HG03066 (cell line): ENCODE measurements around the gene SMIM3.
"Not testable (repeated sequence)": the region's sequence is repeated elsewhere in the genome, so short reads cannot be mapped to it uniquely, and the experiment has no call there.

ENCODE experiments used
- ATAC-seq: cut with Tn5 transposase; IDR thresholded peaks from one replicate; pipeline ENCODE4 v1.9.1; 2021; ENCODE audit warnings: low read depth; ENCODE audit not compliant: unreplicated experiment

SMIM3 gene, protein sequence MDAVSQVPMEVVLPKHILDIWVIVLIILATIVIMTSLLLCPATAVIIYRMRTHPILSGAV

DNA sequence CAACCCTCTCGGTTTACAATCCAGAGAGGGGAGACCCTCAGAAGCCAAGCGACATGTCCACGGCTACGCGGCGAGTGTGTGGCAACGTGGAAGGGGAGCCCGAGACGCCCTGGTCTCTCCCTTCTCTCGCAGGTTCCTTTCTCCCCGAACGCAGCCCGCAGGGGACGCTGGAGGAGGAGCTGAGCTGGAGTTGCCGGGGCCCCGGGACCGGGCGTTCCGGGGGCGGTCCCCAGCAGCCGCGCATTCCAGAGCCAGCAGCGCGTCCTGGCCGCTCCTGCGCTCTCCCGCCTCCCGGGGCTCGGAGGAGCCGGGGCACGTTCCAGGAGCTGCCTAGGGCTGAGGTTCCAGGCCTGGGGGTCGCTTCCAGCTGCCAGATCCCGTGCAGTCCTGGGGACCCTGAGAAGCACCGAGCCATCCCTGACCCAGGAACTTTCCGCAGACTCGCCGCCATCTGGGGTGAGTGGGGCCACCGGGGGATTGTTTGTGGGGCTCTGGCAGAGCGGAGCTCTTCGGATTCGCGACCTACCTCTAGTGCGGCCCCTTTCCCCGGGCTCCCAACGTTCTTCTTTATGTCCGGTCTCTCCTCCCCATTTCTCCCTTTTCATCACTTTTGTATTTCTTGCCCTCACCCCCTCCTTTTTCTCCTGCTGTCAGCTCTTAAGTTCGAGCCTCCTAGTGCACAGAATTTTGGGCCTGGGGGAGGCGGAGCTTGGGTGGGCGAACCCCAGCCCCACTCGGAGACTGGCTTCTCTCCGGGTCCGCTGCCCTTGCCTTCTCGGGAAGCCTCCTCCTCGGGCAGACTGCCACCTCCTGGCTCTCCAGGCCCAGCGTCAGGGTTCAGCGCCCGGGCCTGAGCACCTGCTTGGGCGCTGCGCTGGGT is at the start of gene SMIM3:
TSS of gene SMIM3 (plus strand) at position 241 of the 880 bp plus-strand sequence. CDS start 16,684 bp downstream, outside the sequence.
- ATAC-seq = no peak

- ATAC-seq = no peak
Measured at GRCh38 chr5:150729859-150730258, 48.7 kb upstream of the SMIM3 start.

DNA sequence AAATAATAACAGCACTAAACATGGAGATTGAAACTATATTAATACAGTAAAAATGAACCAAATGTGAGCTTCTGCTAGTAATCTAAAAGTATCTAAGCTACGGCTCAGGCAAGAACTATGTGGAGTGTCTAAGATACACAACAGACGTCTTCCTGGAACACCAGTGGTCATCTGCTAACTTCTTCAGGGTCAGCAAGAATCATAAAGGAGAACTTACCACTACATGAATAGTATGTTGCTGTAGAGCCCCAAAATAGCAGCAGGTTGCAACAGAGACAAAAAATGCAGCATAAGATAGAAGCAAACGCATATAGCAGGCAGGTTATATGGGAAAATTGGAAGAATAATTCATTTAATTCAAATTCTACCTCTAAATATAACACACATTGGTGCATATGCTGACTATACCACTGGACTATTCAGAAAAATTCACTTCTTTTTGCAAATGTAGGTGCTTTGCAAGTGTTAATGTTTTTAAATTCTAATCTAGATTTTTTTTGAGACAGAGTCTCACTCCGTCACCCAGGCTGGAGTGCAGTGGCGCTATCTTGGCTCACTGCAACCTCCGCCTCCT is 46.8 kb upstream of the SMIM3 start:
- ATAC-seq = no peak

DNA sequence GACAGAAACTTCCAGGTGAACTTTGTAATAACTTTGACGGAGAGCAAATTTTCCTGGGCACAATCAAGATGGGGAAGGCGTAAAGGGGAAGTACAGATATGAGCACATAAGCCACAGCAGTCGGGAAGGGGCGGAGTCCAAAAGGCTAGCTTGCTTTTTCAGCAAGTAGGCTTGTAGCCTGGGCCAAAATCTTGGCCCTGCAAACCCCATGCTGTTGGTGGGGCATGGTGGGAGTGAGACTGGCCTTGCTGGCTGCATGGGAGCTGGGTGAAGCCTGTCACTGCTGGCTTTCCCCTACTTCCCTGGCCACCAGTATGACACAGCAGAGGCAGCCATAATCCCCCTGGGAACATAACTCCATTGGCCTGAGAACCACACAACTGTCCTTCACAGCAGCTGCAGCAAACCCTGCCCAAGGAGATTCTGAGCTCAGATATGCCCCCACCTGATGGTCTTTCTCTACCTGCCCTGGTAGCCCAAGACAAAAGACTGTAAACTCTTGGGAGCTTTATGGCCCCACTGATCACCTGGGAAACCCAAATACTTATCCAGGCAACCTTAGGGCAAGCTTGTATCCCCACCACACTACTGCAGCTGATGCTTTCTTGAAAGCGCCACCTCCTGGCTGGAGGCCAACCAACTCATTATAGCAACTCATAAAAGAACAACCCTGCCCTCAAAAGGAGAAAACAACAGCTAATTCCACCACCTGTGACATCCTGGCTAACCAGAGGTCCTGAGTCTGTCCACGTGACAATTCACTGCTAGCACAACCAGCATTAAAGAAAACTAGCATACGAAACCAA is 43.8 kb upstream of the SMIM3 start:
- no peak for ATAC-seq

DNA sequence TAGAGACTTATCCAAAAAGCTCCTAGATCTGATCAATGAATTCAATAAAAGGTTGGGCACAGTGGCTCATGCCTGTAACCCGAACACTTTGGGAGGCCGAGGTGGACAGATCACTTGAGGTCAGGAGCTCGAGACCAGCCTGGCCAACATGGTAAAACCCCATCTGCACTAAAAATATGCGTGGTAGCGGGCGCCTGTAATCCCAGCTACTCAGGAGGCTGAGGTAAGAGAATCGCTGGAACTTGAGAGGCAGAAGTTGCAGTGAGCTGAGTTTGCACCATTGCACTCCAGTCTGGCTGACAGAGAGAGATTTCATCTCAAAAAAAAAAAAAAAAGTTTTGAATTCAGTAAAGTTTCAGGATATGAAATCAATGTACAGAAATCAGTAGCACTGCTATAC is 39.7 kb upstream of the SMIM3 start:
- no peak for ATAC-seq

GRCh38 chr5:150740992-150741391 is 37.6 kb upstream of the SMIM3 start:
- no peak for ATAC-seq

DNA sequence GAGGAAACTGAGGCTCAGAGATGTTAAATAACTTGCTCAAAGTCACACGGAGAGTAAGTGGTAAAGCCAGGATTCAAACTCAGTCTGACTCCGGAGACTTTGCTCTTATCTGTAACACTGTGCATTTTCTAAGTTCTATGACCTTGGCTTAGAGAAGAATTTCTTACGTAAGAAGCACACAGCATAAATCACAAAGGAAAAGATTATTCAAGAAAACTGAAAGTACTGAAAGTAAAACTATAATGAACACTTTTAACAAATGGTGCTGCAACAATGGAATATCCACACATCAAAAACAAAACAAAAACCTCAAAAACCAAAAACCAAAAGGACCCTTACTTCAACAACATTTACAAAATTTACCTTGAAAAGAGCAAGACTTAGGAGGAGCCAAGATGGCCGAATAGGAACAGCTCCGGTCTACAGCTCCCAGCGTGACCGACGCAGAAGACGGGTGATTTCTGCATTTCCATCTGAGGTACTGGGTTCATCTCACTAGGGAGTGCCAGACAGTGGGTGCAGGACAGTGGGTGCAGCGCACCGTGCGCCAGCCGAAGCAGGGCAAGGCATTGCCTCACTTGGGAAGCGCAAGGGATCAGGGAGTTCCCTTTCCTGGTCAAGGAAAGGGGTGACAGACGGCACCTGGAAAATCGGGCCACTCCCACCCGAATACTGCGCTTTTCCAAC is 36.0 kb upstream of the SMIM3 start:
- not testable (repeated sequence) for ATAC-seq

DNA sequence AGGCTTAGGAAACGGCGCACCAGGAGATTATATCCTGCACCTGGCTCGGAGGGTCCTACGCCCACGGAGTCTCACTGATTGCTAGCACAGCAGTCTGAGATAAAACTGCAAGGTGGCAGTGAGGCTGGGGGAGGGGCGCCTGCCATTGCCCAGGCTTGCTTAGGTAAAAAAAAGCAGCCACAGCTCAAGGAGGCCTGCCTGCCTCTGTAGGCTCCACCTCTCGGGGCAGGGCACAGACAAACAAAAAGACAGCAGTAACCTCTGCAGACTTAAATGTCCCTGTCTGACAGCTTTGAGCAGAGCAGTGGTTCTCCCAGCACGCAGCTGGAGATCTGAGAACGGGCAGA is 35.4 kb upstream of the SMIM3 start:
- not testable (repeated sequence) for ATAC-seq

DNA sequence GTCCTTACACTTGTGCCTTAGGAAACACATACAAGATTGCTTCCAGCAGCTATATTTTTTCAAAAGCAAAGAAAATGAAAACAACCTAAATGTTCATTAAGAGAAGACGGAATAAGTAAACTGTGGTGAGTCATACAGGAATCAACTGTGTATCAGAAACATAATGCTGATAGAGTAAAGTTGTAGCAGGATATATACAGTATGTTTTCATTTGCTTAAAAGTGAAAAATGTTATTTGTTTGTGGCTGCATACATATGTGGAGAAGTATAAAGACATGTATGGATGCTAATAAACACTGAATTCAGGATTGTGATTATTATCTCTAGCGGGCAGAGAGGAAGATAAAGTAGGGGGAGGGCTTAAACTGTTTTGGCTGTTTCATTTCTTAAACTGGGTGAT is 28.1 kb upstream of the SMIM3 start:
- ATAC-seq = no peak

DNA sequence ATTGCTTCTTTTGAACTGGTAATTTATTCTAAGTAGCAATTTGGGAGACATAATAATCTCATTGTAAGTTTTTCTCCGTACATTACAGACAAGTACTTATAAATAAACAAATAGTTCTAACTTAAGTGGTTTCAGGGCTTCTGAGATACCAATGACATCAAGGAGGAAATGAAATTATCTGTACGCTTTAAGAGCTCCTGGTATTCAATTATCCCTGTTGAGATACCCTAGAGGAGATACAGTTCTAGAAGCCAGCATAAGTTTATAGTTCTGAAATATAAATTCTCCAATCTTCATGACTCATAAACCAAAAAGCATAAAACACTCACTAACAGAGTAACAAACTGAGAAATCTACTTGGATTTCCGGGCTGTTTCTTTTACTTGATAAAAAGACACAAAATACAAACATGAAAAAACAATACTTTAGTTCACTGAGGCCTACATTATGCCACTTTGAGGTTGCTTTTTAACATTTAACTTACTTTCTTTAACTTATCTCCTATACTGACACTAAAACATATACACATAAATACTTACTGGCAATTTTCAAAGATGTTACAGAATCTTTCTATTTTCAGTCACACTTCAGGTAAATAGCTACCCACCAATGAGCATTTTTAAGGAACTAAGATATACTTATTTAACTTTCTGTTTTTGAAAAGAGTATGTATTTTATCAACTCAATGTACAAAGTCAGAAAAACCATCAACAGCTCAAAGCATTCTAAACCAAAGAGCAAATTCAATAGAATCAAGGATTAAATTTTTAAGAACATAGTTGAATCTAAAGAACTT is 27.3 kb upstream of the SMIM3 start:
- ATAC-seq = no peak

DNA sequence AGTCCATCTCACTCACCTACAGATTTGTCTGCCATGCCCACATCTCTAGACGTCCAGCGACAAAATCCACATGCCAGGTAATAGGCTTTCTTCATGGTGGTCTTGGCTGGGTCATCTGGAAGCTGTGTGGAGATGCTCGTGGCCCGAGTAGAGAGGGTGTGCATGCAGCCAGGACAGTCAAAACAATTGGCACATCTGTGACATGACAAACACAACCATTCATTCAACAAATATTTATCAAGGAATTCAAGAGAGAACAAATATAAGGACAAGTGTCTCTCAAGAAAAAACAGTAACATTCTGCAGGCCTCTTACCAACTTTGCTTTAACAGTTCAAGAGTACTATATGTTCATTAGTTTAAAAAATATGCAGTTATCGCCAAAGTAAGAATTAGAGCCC is 25.1 kb upstream of the SMIM3 start:
- ATAC-seq = no peak

- no peak for ATAC-seq
Measured at GRCh38 chr5:150753863-150754262, 24.7 kb upstream of the SMIM3 start.

DNA sequence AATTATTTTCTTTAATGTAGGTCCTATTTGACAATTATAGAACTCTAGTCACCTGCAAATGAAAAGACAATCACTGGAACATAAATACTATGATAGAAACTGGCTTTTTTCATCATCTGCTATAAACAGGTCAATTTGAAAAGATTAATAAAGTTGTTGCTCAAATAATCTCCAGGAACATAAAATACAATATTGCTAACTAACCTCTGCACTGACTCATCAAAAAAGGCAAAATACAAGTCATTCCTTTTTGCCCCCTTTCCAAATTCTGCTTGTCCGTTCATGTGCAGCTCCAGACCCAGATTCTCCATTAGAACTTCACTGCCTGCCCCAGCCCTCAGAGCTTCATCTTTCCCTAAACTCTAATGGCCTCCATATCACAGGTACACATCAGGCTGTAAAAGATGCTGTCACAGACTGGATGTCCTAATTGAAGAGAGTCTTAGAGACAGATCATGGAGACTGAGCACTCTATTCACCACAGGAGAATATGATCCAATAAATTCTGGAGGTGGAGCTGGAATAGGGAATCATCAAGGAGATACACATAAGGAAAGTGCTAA is 21.4 kb upstream of the SMIM3 start:
- ATAC-seq = no peak

- peak; percentile 14 for ATAC-seq
Measured at GRCh38 chr5:150758203-150758530, 20.4 kb upstream of the SMIM3 start.

DNA sequence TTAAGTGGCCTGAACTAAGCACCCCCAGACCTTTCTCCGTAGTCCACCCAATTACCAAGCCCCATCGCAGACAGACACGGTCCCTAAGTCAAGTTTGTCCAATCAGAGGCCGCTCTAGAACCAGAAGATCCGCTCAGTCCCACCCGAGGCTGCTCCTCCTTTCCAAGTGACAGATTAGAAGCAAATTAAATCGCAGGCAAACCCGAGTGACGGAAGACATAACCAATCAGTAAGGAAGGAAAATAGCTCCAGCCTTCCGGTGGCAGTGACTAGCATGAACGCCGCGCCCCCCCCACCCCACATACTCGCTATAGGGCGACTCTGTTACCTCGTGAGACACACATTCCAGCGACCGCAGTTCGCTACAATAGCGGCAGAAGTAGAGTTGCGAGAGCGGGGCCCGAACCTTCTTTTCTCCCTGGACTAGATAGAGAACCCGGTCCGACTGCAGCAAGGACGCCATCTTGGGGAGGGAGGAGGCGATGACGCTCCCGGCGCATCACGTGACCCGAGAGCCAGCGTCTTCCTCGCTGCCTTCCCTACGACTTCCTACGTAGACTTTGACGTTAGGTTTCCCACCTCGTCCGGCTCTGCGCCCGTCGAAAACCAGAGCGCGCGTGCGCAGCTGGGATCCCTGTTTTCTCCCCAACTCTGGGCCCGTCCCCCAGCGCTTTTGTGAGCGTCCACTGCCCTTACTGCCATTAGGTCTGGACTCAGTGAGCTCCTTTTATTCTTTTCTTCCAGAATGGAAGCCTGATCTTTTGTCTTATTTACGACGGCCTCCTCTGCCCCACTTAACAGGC is 19.8 kb upstream of the SMIM3 start, which contains the start of gene DCTN4:
TSS of gene DCTN4 (minus strand) at position 487 of the 803 bp plus-strand sequence. CDS start at position 463, 24 bp downstream.
- ATAC-seq = peak; percentile 95

DNA sequence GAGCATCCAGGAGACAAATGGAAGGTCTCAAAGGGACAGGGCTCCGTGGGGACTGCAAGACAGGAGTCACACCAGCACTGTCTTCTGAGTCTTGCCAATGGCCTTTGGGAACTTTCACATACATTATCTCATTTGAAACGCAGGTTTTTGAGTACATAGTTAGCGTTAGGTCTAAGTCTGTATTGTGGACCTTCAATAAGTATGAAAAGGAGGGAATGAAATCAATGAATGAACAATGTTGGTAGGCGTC is 19.3 kb upstream of the SMIM3 start:
- no peak for ATAC-seq

DNA sequence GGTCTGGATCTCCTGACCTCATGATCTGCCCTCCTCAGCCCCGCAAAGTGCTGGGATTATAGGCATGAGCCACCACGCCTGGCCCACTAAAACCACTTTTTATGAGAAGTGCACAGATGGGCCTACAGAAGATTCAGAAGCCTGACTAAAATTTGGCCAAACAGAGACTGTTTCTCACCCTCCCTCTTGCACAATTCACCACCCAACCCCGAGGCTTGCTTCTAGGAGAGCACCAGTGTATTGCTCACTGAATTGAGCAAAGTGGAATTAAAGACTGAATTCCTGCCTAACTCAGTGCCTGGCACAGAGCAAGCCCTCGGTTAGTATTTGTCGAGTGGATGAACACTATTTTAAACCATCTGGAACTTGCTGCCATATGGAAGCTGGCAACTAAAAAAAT is 16.3 kb upstream of the SMIM3 start:
- ATAC-seq = no peak

DNA sequence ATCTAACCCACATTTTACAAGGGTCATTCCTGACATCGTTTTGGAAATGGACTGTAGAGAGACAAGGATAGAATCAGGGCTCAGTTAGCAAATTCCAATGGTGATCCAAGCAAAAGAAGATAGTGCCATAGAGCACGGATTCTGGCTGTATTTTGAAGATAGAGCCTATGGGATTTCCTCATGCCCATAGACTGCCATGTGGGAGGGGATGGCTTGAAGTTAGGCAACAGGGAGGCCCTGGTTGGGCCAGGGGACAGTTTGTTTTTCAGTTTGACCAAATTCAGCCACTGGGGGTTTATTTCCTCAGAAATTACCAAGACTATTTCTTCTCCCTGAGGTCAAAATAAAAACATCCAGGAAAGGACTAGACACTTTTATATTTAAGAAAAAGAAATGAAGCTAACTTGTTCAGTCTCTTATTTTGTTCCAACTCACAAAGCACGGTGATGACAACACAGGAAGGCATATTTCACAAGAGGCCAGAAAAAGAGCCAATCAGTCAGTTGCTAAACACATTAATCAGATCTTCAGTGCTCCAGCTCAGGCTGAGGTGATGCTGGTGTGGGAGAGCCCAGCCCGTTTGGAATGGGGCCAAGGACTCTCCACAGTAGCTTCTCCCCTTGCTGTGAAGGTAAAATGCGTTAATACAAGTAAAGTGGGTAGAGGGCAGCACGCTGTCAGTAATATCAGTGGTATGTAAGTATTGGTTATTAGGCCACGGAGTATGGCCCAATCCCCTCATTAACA is 15.4 kb upstream of the SMIM3 start:
- no peak for ATAC-seq
